ENCODE data around the gene P2RX6. TPM values are rescaled to one million over a fixed set of nuclear protein-coding genes. Genes with fewer than 3 reads are reported as not detected.
A peak's percentile ranks its signal among the peaks of the same experiment; 100 is the strongest.
"Not testable (repeated sequence)": the region's sequence is repeated elsewhere in the genome, so short reads cannot be mapped to it uniquely, and the experiment has no call there.

Gene P2RX6
- total RNA-seq, 6 donors from 2014 or later, result 0.39 to 22.0 (median 0.65) TPM

DNA sequence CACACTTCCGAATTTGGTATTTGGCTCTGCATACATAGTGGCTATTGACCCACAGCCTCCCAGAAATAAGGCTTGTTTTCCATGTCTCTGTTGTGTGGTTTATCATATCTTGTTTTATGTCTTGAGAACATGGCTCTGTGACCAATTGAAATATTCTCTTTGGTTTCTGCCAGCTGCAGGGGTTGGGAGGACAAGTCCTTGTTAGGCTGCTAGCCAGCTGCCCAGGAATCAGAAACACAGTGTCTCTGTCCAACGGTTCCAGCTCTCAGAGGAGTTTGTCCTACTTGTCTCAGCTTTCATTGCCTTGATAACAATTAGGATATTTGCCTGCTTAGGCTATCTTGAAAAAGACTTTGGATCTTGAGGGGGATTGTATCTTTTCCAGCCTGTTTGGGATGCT is 23.4 kb downstream of the P2RX6 start:
- H3K4me1 ChIP-seq, result peaks cover 0 to 4% (median 0%) of the 10 kb centered on the region in 4 donors
- no peak overlapping the region for H3K27ac ChIP-seq
- no peak overlapping the region for H3K4me3 ChIP-seq
- H3K36me3 ChIP-seq, result no peaks in the 10 kb centered on the region
- no peak for ATAC-seq (ENCODE audit: low FRiP score in 2 of 2)
- 34 to 48% methylated on average over 2 of the region's 2 CpGs for WGBS, 2 donors
- no peaks in the 10 kb centered on the region for H3K27me3 ChIP-seq
- H3K9me3 ChIP-seq, result no peaks in the 10 kb centered on the region
- no peak for DNase-seq
- TF ChIP-seq EP300 (IDR thresholded peaks at IDR 0.05) (no peak), POLR2A (IDR thresholded peaks at IDR 0.05) (no peak), POLR2AphosphoS5 (IDR thresholded peaks at IDR 0.05) (no peak)
- TF ChIP-seq, protein P1, sequence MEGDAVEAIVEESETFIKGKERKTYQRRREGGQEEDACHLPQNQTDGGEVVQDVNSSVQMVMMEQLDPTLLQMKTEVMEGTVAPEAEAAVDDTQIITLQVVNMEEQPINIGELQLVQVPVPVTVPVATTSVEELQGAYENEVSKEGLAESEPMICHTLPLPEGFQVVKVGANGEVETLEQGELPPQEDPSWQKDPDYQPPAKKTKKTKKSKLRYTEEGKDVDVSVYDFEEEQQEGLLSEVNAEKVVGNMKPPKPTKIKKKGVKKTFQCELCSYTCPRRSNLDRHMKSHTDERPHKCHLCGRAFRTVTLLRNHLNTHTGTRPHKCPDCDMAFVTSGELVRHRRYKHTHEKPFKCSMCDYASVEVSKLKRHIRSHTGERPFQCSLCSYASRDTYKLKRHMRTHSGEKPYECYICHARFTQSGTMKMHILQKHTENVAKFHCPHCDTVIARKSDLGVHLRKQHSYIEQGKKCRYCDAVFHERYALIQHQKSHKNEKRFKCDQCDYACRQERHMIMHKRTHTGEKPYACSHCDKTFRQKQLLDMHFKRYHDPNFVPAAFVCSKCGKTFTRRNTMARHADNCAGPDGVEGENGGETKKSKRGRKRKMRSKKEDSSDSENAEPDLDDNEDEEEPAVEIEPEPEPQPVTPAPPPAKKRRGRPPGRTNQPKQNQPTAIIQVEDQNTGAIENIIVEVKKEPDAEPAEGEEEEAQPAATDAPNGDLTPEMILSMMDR (IDR thresholded peaks at IDR 0.05), result no peak

DNA sequence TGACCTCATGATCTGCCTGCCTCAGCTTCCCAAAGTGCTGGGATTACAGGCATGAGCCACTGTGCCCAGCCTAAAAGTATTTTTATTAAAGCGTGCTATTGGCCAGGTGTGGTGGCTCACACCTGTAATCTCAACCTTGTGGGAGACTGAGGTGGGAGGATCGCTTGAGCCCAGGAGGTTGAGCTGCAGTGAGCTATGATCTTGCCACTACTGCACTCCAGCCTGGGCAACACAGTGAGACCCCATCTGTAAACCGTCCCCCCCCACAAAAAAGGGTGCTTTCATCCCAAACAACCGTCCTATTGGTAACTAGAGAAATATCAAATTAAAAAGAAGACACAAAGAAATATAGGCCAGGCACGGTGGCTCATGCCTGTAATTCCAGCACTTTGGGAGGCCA is 24.2 kb downstream of the P2RX6 start:
- not testable (repeated sequence) for ATAC-seq (ENCODE audit: low FRiP score in 2 of 2); H3K36me3 ChIP-seq; DNase-seq; H3K9me3 ChIP-seq; H3K27me3 ChIP-seq; H3K4me1 ChIP-seq; H3K27ac ChIP-seq; H3K4me3 ChIP-seq
- WGBS, 2 donors, result 91 to 93% methylated on average over 5 of the region's 5 CpGs

DNA sequence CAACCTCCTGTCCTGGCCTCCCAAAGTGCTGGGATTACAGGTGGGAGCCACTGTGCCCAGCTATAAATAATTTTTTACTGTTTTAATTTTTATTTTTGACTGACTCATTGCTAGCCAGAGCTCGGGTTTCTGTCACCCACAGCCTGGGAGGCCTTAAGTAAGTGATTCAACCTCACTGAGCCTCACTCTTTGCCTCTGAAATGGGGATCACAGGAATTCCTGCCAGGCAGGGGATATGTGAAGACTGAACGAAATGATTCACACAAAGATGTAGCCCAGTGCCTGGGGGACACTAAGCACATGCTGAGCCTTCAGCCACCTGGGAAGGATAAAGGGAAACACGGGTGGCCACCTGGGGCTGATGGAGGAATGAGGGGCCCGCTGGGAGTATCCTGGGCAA is 27.0 kb downstream of the P2RX6 start:
- no peak overlapping the region for H3K27ac ChIP-seq
- peaks cover 12 to 20% (median 14%) of the 10 kb centered on the region in 4 donors for H3K4me1 ChIP-seq
- no peaks in the 10 kb centered on the region for H3K27me3 ChIP-seq
- TF ChIP-seq, protein P1 (IDR thresholded peaks at IDR 0.05), result no peak
- no peak for TF ChIP-seq EP300 (IDR thresholded peaks at IDR 0.05)
- no peak for TF ChIP-seq POLR2AphosphoS5 (IDR thresholded peaks at IDR 0.05)
- TF ChIP-seq POLR2A (IDR thresholded peaks at IDR 0.05), result no peak
- WGBS, 2 donors, result 77 to 85% methylated on average over 2 to 4 of the region's 4 CpGs
- no peaks in the 10 kb centered on the region for H3K9me3 ChIP-seq
- ATAC-seq (ENCODE audit: low FRiP score in 2 of 2), result no peak
- DNase-seq, result no peak
- no peaks in the 10 kb centered on the region for H3K36me3 ChIP-seq
- no peak overlapping the region for H3K4me3 ChIP-seq

DNA sequence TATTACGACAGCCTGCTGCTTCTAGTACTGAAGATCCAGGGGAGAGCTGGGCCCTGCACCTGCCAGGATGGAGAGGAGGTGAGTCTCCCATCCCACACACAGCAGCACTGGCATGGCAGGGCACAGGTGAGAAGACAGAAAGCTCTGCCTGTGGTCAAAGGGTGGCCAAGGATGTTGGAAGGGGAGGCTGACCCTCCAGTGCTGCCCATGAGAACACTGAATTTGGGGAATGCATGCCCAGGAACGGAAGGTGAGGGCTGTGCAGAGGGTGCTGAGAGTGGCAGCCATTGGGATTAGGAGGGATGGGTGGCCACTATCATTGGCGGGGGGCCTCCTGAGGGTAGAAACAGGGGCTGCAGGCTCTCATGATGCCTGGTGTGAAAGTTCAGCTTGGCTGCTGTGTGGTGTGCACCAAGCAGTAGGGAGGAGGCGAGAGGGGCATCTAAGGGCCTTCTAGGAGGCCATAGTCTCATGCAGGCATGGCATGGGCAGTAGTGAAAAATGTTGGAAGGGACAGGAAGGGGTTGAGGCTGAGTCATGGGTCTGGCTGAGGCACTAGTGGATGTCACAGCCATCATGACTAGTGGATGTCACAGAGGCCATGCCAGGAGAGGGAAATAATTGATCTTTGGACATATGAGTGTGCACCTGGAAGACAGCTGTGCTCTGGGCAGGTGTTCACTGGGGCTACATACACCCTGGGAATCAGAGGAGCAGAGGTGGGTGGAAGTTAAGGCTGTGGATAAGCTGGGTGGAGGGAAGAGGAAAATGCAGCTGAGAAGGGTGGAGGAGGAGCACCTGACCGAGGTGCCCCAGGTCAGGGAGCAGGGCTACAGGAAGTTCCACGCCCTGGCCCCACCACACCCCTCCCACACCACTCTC is 28.3 kb downstream of the P2RX6 start:
- H3K27ac ChIP-seq, result no peak overlapping the region
- H3K4me1 ChIP-seq, result peaks cover 12 to 16% (median 14%) of the 10 kb centered on the region in 4 donors
- DNase-seq (no peak), ATAC-seq (ENCODE audit: low FRiP score in 2 of 2) (no peak)
- H3K27me3 ChIP-seq, result no peaks in the 10 kb centered on the region
- no peak overlapping the region for H3K4me3 ChIP-seq
- no peaks in the 10 kb centered on the region for H3K9me3 ChIP-seq
- 77 to 80% methylated on average over 6 of the region's 6 CpGs for WGBS, 2 donors
- TF ChIP-seq POLR2AphosphoS5 (IDR thresholded peaks at IDR 0.05) (no peak), POLR2A (IDR thresholded peaks at IDR 0.05) (no peak), EP300 (IDR thresholded peaks at IDR 0.05) (no peak)
- TF ChIP-seq, protein P1 (IDR thresholded peaks at IDR 0.05), result no peak
- no peaks in the 10 kb centered on the region for H3K36me3 ChIP-seq

DNA sequence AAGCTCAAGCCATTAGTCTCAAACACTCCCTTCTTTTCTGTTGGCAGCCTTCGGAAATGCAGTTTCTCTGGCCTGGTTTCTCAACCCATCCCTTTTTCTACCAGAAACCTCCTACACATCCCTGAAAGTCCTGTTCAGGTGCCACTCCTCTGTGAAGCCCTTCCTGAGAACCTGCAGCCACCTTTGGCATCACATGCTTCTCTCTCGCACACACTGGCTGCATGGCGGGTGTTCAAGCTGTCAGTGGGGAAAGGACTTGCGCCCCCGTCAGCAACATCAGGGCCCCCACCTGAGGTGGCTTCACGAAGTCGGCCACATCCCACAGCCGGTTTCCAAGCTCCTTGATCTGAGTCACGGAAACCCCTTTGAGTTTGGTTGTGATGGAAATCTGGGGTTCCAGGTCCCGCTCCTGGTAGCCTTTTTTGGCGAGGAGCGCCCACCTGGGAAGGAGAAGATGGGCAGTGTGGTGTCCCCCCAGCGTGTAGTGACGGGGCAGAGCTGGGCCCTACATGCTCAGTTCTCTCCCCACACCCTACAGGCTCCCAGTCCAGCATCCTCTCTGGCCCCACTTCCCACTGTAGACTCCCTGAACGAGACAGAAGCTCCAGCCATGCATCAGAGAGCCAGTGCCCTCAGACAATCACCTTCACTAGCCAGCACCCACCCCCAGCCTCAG is 29.0 kb downstream of the P2RX6 start:
- Histone ChIP-seq H3K27ac (peak overlapping the region in 1 of 4 donors; percentile 49), H3K36me3 (no peaks in the 10 kb centered on the region), H3K4me1 (peaks cover 12 to 16% (median 14%) of the 10 kb centered on the region in 4 donors), H3K9me3 (no peaks in the 10 kb centered on the region), H3K27me3 (no peaks in the 10 kb centered on the region), H3K4me3 (peak overlapping the region in 1 of 4 donors; percentile 53)
- ATAC-seq (ENCODE audit: low FRiP score in 2 of 2) (no peak), DNase-seq (no peak)
- TF ChIP-seq, protein P1 (IDR thresholded peaks at IDR 0.05), result no peak
- TF ChIP-seq POLR2A (IDR thresholded peaks at IDR 0.05) (no peak), EP300 (IDR thresholded peaks at IDR 0.05) (no peak), POLR2AphosphoS5 (IDR thresholded peaks at IDR 0.05) (no peak)
- 85 to 87% methylated on average over 10 to 15 of the region's 15 CpGs for WGBS, 2 donors
